Mucosa of rectum (tissue), 2 donors: Measurements from ENCODE around the gene SCFD1.

ENCODE experiments used
- H3K27ac ChIP-seq, 2 donors: one replicate each; pipeline ENCODE4 v1.7.0; 2013; ENCODE audit warnings: inconsistent platforms in 2 of 2, low read depth in 2 of 2, low read length in 2 of 2
- H3K27me3 ChIP-seq, 2 donors: one replicate each; pipeline ENCODE4 v1.7.0; 2013; ENCODE audit warnings: low read length in 2 of 2; ENCODE audit not compliant: control insufficient read depth in 2 of 2, insufficient read depth in 2 of 2
- H3K36me3 ChIP-seq, 2 donors: one replicate each; pipeline ENCODE4 v1.7.0; 2013; ENCODE audit warnings: low read length in 2 of 2; ENCODE audit not compliant: control insufficient read depth in 2 of 2, insufficient read depth in 2 of 2
- H3K4me1 ChIP-seq, 2 donors: one replicate each; pipeline ENCODE4 v1.7.0; 2013; ENCODE audit warnings: low read length in 2 of 2, mild to moderate bottlenecking in 1 of 2; ENCODE audit not compliant: control insufficient read depth in 2 of 2, insufficient read depth in 2 of 2
- H3K4me3 ChIP-seq, 2 donors: one replicate each; pipeline ENCODE4 v1.7.0; 2013; ENCODE audit warnings: low read length in 2 of 2
- H3K9ac ChIP-seq, 2 donors: one replicate each; pipeline ENCODE4 v1.7.0; 2013; ENCODE audit warnings: low read length in 2 of 2, low read depth in 1 of 2, mild to moderate bottlenecking in 1 of 2
- H3K9me3 ChIP-seq, 2 donors: one replicate each; pipeline ENCODE4 v1.7.0; 2013; ENCODE audit warnings: low read length in 2 of 2; ENCODE audit not compliant: control insufficient read depth in 2 of 2
- donor health status: healthy.
- donor health status: Normal muscosa, but diverticular disease.

SCFD1 gene

DNA sequence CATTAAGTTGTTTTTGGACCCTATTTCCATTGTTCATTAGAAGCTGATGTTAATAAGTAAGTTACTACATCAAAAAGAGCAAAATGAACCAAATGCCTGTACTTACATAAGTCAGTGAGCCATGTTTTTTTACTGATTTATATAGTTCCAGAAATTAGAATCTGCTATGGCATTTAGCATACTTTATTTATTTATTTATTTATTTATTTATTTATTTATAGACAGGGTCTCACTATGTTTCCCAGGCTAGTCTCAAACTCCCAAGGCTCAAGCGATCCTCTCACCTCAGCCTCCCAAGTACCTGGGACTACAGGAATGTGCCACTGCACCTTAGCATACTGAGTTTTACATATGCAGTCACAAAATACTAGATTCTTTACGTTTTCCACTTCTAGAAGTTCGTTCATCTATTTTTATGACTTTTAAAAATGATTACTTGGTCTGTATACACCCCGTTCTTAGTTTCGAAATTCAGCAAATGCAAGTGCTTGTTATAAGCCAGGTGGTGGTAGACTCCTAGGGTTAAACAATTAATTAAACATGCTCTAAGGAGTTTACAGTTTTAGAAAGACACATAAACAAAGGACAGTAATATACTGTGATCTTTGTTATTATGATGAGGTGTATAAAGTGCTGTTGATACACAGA, 69.8 kb downstream of the SCFD1 start:
- Histone ChIP-seq H3K9ac (no peak overlapping the region), H3K4me1 (peaks cover 0 to 4% of the 10 kb centered on the region in 2 donors), H3K27me3 (no peaks in the 10 kb centered on the region), H3K36me3 (peaks cover 8 to 14% of the 10 kb centered on the region in 2 donors), H3K27ac (no peak overlapping the region), H3K9me3 (no peaks in the 10 kb centered on the region), H3K4me3 (no peak overlapping the region)

DNA sequence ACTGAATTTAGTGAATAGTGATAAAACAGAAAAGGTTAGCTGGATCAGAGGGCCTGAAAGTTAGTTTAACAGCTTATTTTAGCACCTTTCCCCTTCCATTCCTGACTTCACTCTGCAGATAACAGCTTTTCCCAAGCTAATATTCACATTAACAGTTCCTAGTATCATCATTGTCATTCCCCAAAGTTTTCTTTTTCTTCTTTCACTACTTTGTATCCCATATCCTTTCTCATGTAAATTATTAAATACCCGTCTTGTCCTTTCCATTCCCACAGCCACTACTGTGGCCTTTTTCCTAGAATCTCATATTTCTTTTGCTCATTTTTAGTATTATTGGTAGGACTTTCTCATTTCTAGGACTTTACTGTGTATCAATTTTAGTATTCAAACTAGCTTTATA, 70.5 kb downstream of the SCFD1 start:
- Histone ChIP-seq H3K9me3 (no peaks in the 10 kb centered on the region), H3K27ac (no peak overlapping the region), H3K4me1 (peaks cover 0 to 4% of the 10 kb centered on the region in 2 donors), H3K27me3 (no peaks in the 10 kb centered on the region), H3K9ac (no peak overlapping the region), H3K36me3 (peaks cover 14% of the 10 kb centered on the region in 2 donors), H3K4me3 (no peak overlapping the region)

DNA sequence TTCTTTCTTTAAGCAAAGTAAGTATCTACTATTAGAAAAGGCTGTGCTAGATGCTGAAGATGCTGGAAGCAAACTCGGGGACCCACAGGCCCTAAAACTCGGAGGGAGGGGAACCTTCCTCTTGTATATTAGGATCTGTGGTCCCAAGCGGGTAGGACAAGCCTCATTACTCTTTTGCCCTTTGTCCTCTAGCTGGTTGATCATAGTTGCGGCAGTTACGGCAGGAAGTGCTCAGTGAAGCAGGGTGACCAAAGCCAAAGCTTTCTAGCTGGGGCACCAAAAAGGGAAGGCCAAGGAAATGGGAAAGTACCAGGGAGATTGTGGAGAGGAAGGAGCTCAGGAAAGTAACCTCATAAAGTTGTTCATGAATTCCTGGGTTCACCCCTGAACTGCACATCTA, 76.3 kb downstream of the SCFD1 start:
- Histone ChIP-seq H3K27me3 (no peaks in the 10 kb centered on the region), H3K9me3 (no peaks in the 10 kb centered on the region), H3K9ac (no peak overlapping the region), H3K36me3 (peaks cover 11 to 27% of the 10 kb centered on the region in 2 donors), H3K27ac (no peak overlapping the region), H3K4me3 (no peak overlapping the region), H3K4me1 (no peaks in the 10 kb centered on the region)

GRCh38 chr14:30706704-30707103, 84.6 kb downstream of the SCFD1 start:
- Histone ChIP-seq H3K36me3 (peaks cover 9 to 15% of the 10 kb centered on the region in 2 donors), H3K9ac (no peak overlapping the region), H3K9me3 (no peaks in the 10 kb centered on the region), H3K4me1 (no peaks in the 10 kb centered on the region), H3K4me3 (no peak overlapping the region), H3K27me3 (no peaks in the 10 kb centered on the region), H3K27ac (no peak overlapping the region)

- Histone ChIP-seq H3K4me3 (no peak overlapping the region), H3K27ac (no peak overlapping the region), H3K27me3 (no peaks in the 10 kb centered on the region), H3K9ac (no peak overlapping the region), H3K4me1 (no peaks in the 10 kb centered on the region), H3K36me3 (peaks cover 6 to 15% of the 10 kb centered on the region in 2 donors), H3K9me3 (no peaks in the 10 kb centered on the region)
Measured at GRCh38 chr14:30708157-30708556, 86.0 kb downstream of the SCFD1 start.

GRCh38 chr14:30709201-30709600, 87.1 kb downstream of the SCFD1 start:
- H3K27me3 ChIP-seq, result no peaks in the 10 kb centered on the region
- H3K4me3 ChIP-seq, result no peak overlapping the region
- H3K9me3 ChIP-seq, result no peaks in the 10 kb centered on the region
- no peaks in the 10 kb centered on the region for H3K4me1 ChIP-seq
- H3K36me3 ChIP-seq, result peaks cover 6 to 15% of the 10 kb centered on the region in 2 donors
- H3K9ac ChIP-seq, result no peak overlapping the region
- no peak overlapping the region for H3K27ac ChIP-seq

DNA sequence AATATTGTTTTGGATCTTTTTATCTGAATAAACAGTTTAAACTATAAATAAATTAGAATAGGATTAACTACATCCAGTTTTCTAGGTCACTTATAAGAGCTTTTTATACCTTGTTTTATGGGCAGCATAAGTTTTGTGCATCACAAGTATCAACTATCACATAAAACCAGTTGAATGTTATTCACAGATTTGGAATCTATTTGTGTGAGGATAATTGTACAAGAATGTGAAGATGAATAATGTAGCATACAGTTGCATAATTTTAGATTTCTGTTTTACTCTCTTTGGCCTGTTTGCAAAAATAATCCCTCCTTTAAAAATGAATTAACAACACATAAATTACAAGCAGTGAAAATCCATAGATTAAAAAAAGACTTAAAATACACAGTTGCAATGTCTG, 88.8 kb downstream of the SCFD1 start:
- Histone ChIP-seq H3K27me3 (no peaks in the 10 kb centered on the region), H3K4me1 (no peaks in the 10 kb centered on the region), H3K27ac (no peak overlapping the region), H3K36me3 (peaks cover 6 to 16% of the 10 kb centered on the region in 2 donors), H3K9me3 (no peaks in the 10 kb centered on the region), H3K9ac (no peak overlapping the region), H3K4me3 (no peak overlapping the region)

DNA sequence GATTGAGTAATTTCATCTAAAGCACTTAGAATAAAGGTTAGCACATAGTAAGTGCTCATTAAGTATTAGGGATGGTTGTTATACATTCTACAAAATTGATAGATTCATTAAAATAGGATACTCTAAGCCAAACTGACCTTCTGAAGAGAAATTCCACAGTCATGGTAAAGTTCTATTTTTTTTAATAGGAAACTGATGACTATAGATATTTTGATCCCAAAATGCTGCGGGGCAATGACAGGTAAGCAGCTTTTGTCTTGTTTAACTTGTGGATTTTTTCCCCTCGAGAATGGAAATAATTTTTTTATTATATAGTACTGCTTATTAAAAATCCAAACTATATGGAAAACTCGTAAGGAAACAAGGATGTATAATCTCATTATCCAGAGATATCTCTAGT, 97.0 kb downstream of the SCFD1 start:
- H3K4me1 ChIP-seq, result no peaks in the 10 kb centered on the region
- no peaks in the 10 kb centered on the region for H3K9me3 ChIP-seq
- no peak overlapping the region for H3K4me3 ChIP-seq
- H3K9ac ChIP-seq, result no peak overlapping the region
- no peak overlapping the region for H3K27ac ChIP-seq
- peaks cover 9 to 20% of the 10 kb centered on the region in 2 donors for H3K36me3 ChIP-seq
- no peaks in the 10 kb centered on the region for H3K27me3 ChIP-seq

DNA sequence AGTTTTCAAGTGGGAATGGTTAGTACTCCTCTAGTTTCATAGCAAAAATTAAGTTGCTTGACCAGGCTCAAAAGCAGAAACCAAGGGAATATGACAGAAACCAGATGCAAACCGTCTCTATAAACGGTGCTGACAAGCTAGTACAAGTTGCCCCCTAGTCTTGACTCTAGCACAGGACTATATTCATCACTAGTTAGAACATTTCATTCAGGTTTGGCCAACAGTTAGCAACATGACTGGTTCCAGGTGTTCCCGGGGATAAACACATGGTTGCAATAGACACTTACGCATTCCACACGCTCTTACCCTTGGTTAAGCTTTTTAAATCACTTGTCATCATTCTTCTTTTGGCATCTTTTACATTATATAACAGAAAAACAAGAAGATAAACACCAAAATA, 103.6 kb downstream of the SCFD1 start:
- Histone ChIP-seq H3K36me3 (peaks cover 32 to 39% of the 10 kb centered on the region in 2 donors), H3K27ac (no peak overlapping the region), H3K9ac (no peak overlapping the region), H3K27me3 (no peaks in the 10 kb centered on the region), H3K9me3 (peaks cover 0 to 3% of the 10 kb centered on the region in 2 donors), H3K4me3 (no peak overlapping the region), H3K4me1 (no peaks in the 10 kb centered on the region)

DNA sequence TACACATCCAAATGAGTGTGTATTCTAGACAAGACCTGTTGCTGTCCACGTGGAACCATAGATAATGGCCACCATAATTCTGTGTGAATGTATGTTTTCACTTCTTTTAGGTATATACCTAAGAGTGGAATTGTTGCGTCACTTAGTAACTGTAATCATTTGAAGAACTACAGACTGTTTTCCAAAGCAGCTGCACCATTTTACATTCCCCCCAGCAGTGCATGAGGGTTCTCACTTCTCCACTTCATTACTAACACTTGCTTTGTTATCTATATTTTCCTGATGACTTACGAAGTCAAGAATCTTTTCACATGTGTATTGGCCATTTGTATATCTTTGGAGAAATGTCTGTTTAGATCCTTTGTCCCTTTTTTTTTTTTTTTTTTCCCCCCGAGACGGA, 106.4 kb downstream of the SCFD1 start:
- Histone ChIP-seq H3K27me3 (no peaks in the 10 kb centered on the region), H3K9ac (no peak overlapping the region), H3K4me1 (no peaks in the 10 kb centered on the region), H3K36me3 (peaks cover 28 to 32% of the 10 kb centered on the region in 2 donors), H3K27ac (no peak overlapping the region), H3K9me3 (peaks cover 0 to 3% of the 10 kb centered on the region in 2 donors), H3K4me3 (no peak overlapping the region)
